Anterior cingulate cortex (tissue), 58 donors: ENCODE measurements around the gene C19orf44.

Experiments
- DNase-seq, 58 donors: peaks; one replicate each; lab custom pipeline; 2025; lab: John Stamatoyannopoulos, UW

The C19orf44 gene

DNA sequence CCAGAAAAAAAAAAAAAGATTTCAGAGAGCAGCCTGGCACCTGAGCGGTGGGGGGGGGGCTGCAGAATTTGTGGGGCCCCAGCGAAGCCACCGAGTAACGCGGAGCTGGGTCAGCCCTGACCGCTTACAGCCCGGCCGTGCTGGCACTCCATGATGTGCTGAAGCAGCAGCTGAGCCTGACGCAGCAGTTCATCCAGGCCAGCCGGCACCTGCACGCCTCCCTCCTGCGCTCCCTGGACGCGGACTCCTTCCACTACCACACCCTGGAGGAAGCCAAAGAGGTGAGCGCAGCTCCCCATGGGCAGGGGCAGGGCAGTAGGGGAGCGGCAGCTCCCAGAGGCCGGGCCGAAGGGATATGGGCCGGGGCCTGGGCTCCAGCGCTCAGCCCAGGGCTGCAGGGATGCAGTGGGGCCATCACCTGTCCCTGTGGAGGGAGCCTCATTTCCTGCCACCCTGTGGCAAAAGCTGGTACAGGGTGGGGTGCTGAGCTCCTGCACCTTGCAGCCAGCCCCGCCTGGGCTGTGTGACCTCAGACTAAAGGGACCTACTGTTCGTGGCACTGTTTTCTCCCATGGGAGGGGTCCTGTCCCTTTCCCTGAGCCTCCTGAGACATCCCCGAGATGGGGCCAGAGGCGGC lies 18.3 kb downstream of the C19orf44 start:
- DNase-seq, result no peak

GRCh38 chr19:16516381-16516780 lies 20.2 kb downstream of the C19orf44 start:
- DNase-seq, result no peak

GRCh38 chr19:16516923-16517610 lies 20.9 kb downstream of the C19orf44 start:
- no peak for DNase-seq

DNA sequence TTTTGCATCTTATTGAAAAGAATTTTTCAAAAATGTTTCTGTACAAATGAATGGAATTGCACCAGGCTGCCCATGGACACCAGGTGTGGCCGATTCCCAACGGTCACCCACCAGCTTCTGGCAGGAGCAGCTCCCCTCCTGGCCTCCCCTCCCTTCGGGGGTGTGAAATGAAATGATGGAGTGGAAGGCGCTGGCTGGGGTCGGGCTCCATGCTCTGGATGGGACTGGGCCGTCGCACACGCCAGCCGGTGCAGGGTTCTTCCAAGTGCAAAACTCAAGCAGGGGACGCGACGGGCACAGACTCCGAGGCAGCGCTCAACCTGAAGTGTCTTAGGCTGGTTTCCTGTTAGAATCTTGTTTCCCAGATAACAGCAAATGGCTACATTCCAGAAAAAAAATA lies 21.9 kb downstream of the C19orf44 start:
- no peak for DNase-seq

DNA sequence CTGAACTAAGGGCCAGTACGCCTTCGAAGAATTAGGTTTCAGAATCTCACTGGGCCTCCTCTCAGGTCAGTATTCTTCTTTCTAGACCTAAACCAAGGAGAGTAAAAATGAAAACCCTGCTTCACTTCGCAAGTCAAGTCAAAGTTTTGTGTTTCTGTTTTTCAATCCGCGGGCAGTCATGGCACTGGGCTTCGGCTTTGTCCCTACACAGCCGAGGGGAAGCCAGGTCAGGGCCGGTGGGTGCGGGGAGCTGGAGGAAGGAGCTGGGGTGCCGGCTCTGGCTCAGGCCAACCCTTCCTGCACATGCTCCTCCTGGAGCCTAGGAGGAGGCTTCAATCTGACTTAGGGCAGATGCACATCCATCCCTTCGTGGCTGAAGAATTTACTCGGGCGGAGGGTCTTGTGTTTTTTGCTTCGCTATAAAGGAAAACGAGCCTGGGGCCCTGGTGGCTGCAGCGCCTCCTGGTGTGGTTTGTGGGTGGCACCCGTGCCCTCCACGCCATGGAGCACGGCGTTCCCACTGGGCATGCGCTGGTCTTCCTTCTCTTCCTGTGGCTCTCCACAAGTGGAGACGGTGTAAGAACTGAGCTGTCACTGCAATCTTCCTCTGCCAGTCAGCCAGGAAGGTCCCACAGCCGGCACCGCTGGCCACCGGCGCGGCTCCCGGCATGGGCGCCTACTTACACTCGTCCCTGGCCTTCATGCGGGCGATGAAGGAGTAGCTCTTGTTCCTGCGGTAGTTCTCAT lies 22.5 kb downstream of the C19orf44 start:
- no peak for DNase-seq

- DNase-seq, result no peak
Measured at GRCh38 chr19:16519230-16519687, 23.1 kb downstream of the C19orf44 start.

DNA sequence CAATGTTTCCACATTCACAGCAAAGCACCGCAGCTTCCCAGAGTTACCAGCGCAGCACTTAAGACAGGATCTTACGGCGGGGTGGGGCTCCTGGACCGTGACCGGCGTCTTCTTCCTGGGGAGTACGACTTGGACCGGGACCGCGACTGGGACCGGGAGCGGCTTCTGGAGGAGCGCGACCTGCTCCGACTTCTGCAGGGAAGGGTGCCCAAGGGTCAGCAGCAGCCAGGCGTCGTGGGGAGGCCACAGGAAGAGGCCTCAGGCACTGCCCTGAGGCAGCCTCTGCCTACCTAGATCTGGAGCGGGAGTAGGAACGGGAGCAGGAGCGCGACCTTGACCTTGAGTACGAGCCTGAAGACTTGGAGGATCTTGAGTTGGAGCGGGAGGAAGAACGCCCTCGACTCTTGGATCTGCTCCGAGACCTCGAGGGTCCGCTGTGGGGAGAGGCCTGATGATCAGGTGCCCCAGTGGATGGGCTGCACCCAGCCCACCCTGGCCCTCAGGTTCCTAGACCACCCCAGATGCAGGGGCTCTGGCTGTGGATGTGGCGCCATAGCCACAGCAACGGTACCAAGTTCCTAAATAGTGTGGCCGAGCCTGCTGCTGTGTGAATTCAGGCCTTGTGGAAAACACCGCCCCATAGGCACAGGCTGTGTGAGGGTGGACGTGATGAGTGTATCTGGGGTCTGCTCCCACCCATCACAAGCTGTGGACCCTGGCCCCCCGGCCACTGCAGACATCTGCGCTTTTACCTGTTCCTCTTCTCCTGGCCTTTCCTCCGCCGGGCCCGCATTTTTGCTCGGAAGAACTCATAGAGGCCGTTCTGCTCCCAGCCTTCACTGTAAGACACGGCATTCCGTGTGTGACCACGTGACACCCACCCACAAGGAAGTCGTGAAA lies 24.1 kb downstream of the C19orf44 start:
- DNase-seq, result no peak

GRCh38 chr19:16520986-16521624 lies 24.9 kb downstream of the C19orf44 start:
- DNase-seq, result no peak

- no peak for DNase-seq
Measured at GRCh38 chr19:16521715-16522289, 25.6 kb downstream of the C19orf44 start.

DNA sequence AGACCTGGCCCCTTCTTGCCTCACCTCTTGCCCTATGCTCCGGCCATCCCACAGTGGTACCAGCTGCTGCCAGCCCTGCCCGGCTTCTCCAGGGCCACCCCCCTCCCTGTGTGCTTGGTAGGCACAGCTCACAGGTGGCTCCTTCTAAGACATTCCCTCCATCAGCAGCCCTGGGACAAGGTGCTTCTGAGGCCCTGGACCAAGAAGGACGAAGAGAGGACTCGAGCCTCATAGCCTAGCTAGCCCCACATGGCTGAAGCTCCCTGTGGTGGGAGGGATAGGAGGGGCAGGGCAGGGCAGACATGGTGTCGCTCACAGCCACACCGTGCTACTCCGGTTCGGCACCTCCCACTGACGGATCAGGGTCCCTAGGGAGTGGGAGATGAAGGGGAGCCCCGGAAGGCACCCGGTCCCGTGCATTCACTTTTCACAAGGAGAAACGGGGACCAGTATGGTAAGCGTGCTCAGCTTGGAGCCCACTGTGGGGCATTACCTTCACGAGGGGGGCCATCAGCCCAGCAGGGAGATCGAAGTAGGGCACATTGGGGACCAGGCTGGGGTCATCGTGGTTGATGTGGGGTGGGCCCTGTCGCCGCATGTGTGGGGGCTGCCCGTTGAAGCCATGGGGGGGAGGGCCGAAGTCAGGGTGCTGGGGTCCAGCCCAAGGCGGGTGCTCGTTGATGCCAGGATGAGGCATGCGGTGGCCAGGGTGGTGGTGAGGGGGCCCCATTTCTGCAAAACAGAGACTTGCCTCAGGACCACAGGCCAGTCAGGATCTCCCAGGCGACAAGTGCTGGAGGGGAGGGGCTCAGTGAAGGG lies 26.6 kb downstream of the C19orf44 start:
- DNase-seq, result no peak

GRCh38 chr19:16524991-16525734 lies 29.0 kb downstream of the C19orf44 start:
- no peak for DNase-seq

- no peak for DNase-seq
Measured at GRCh38 chr19:16525751-16526481, 29.7 kb downstream of the C19orf44 start.

DNA sequence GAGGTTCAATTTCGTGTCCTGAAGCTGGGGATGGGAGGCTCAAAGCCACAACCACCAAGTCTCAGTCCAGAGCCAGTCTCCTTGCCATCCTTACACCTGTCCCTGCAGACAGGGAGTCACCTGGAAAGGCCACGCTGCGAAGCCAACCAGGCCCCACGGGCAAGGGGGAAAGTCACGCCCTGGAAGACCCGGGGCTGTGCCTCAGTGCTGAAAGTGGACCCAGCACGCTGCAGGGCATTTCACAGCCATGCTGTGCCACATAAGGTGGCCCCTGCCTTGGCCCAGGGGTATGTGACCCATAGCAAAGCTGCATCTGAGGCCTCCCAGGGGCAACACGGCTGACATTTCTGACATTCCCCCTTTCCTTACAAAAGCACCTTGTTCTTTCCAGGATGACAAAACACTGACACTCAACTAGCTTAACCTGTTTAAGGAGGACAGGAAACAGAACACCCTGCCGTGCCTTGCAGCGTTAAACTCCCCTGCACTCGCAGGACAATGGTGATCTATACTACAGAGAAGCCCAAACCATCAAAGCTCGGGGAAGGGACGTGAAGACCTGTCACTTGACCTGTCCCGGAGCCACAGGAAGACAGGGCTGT lies 31.2 kb downstream of the C19orf44 start:
- no peak for DNase-seq

DNA sequence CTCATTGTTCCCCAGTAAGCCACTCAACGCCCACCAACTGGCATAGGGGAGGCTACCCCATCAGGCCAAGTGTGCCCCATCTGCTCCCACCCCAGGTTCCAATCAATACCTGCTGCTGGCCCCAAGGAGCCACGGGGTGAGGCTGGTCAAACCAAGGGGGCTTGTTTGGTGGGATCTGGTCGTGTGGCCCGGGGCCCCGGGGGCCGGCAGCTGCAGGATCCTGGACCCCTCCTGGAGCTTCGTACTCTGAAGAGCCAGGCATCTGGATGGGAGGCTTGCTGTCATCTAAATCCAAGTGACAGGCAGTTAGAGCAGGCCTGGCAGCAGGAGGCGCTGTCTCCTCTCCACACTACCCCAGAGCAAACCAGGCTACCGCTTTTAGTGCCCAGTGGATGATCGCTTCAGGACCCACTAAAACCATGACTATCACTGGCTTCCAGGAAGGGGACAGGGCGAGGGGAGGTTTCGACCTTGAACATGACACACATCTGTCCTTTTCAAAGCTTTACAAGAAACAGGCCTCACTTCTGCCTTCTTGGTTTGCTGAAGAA lies 31.9 kb downstream of the C19orf44 start:
- no peak for DNase-seq

DNA sequence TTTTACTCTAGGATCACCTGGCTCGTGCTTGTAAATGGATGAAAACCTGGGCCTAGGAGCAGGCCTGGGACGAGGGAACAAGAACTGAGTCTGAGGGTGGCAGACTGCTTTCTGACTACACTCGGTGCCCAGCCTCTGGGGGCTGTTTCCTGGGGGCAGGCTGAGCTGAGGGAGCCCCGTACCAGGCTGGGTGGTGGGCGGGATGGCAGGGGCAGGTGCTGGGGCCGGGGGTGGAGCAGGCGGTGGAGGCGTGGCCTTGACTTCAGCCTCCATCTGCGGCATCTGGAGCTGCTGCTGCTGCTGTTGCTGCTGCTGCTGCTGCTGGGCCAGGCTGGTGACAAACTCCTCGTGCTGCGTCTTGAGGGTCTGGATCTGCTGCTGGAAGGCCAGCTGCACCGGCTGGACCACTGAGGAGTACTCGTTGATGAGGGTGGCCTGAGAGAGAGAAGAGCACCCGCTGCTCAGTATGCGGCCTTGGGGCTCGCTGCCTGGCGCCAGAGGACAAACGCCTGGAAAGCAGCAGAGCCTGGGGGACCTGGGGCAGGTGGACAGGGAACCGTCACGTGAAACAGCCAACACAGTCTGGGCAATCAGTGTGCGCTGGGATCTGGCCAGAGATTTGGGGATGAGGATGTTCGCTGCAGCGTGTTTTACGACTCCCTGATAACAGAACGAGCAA lies 33.4 kb downstream of the C19orf44 start:
- no peak for DNase-seq
